Measurements from ENCODE around the gene GFPT1.
"Not testable (repeated sequence)": the region's sequence is repeated elsewhere in the genome, so short reads cannot be mapped to it uniquely, and the experiment has no call there.

The GFPT1 gene

GRCh38 chr2:69386789-69387734 is at the start of gene GFPT1:
TSS of gene GFPT1 (minus strand) at chr2:69387227. CDS start at chr2:69387071, 156 bp downstream.
- peak; percentile 80 for DNase-seq (ENCODE audit: low read depth)

- DNase-seq (ENCODE audit: low read depth) = no peak
Observed at GRCh38 chr2:69436596-69436937, 49.5 kb upstream of the GFPT1 start.

GRCh38 chr2:69434753-69435152 is 47.7 kb upstream of the GFPT1 start:
- no peak for DNase-seq (ENCODE audit: low read depth)

GRCh38 chr2:69429491-69430183 is 42.6 kb upstream of the GFPT1 start:
- DNase-seq (ENCODE audit: low read depth) = no peak

- no peak for DNase-seq (ENCODE audit: low read depth)
Observed at GRCh38 chr2:69428981-69429380, 42.0 kb upstream of the GFPT1 start.

GRCh38 chr2:69424419-69424818 is 37.4 kb upstream of the GFPT1 start:
- DNase-seq (ENCODE audit: low read depth) = no peak

GRCh38 chr2:69422198-69422597 is 35.2 kb upstream of the GFPT1 start:
- no peak for DNase-seq (ENCODE audit: low read depth)

- not testable (repeated sequence) for DNase-seq (ENCODE audit: low read depth)
Observed at GRCh38 chr2:69419111-69419510, 32.1 kb upstream of the GFPT1 start.

GRCh38 chr2:69416147-69416546 is 29.1 kb upstream of the GFPT1 start:
- DNase-seq (ENCODE audit: low read depth) = no peak

- DNase-seq (ENCODE audit: low read depth) = no peak
Observed at GRCh38 chr2:69411120-69411519, 24.1 kb upstream of the GFPT1 start.

GRCh38 chr2:69405306-69405705 is 18.3 kb upstream of the GFPT1 start:
- DNase-seq (ENCODE audit: low read depth) = no peak

- DNase-seq (ENCODE audit: low read depth) = no peak
Observed at GRCh38 chr2:69400121-69400520, 13.1 kb upstream of the GFPT1 start.

GRCh38 chr2:69397234-69397633 is 10.2 kb upstream of the GFPT1 start:
- DNase-seq (ENCODE audit: low read depth) = no peak

- no peak for DNase-seq (ENCODE audit: low read depth)
Observed at GRCh38 chr2:69395866-69396265, 8.8 kb upstream of the GFPT1 start.

GRCh38 chr2:69393963-69394362 is 6.9 kb upstream of the GFPT1 start:
- no peak for DNase-seq (ENCODE audit: low read depth)

GRCh38 chr2:69390471-69390870 is 3.4 kb upstream of the GFPT1 start:
- DNase-seq (ENCODE audit: low read depth) = no peak

- DNase-seq (ENCODE audit: low read depth) = no peak
Observed at GRCh38 chr2:69390001-69390400, 3.0 kb upstream of the GFPT1 start.

- no peak for DNase-seq (ENCODE audit: low read depth)
Observed at GRCh38 chr2:69389271-69389670, 2.2 kb upstream of the GFPT1 start.

GRCh38 chr2:69387770-69388481 is 899 bp upstream of the GFPT1 start:
- no peak for DNase-seq (ENCODE audit: low read depth)

- no peak for DNase-seq (ENCODE audit: low read depth)
Observed at GRCh38 chr2:69386360-69386759, 667 bp downstream of the GFPT1 start.

- DNase-seq (ENCODE audit: low read depth) = no peak
Observed at GRCh38 chr2:69385443-69386151, 1.4 kb downstream of the GFPT1 start.

GRCh38 chr2:69384618-69385081 is 2.4 kb downstream of the GFPT1 start:
- no peak for DNase-seq (ENCODE audit: low read depth)

Data from stimulated activated CD8-positive, alpha-beta memory T cell treated with anti-CD3 and anti-CD28 coated beads, Interleukin-15, amount 100 ng/mL, for 1 hour (primary cell).